HL-60 (cell line): ENCODE results near the gene RHAG.

Experiments used
- CTCF ChIP-seq: IDR thresholded peaks from one replicate; pipeline ENCODE4 v1.5.1; 2011; ENCODE audit warnings: low read length, control low read depth, inconsistent platforms; ENCODE audit not compliant: insufficient read depth
- POLR2AphosphoS5 ChIP-seq: IDR thresholded peaks from 2 replicates; pipeline ENCODE4 v1.6.1; 2012; ENCODE audit warnings: low read depth
- REST ChIP-seq: IDR thresholded peaks from 2 replicates; pipeline ENCODE4 v1.6.1; 2012; ENCODE audit warnings: low read depth; ENCODE audit not compliant: insufficient replicate concordance

- TF ChIP-seq CTCF (no peak), REST (no peak), POLR2AphosphoS5 (no peak)
Observed at GRCh38 chr6:49565855-49566254, 70.8 kb downstream of the RHAG start.
